ENCODE data around the gene SCMH1. TPM values are rescaled to one million over a fixed set of nuclear protein-coding genes. Genes with fewer than 3 reads are reported as not detected.

The SCMH1 gene
- total and polyA plus RNA-seq, 10 donors: 8.6 to 40.5 (median 26.1) TPM

GRCh38 chr1:41078616-41079015 lies 163.5 kb downstream of the SCMH1 start:
- peaks cover 0 to 13% (median 5%) of the 10 kb centered on the region in 6 donors for H3K36me3 ChIP-seq
- intact Hi-C loops (cut with DNase I; ENCODE audit: low total_unique reads): no loop called here
- H3K27me3 ChIP-seq (replicated peaks in 1 of 7): no peaks in the 10 kb centered on the region
- H3K27ac ChIP-seq: no peak overlapping the region
- WGBS, 5 donors: 76 to 82% (median 81%) methylated on average over 2 of the region's 2 CpGs
- H3K4me1 ChIP-seq: no peaks in the 10 kb centered on the region
- TF ChIP-seq POLR2AphosphoS5 (IDR thresholded peaks at IDR 0.05) (no peak), POLR2A (IDR thresholded peaks at IDR 0.05) (no peak), CTCF (IDR thresholded peaks at IDR 0.05 in 8 of 11, conservative IDR thresholded peaks at IDR 0.05 in 3 of 11) (no peak)
- DNase-seq: no peak
- no peak overlapping the region for H3K4me3 ChIP-seq
- H3K9me3 ChIP-seq: peaks cover 0 to 12% (median 7%) of the 10 kb centered on the region in 8 donors

GRCh38 chr1:41078193-41078592 lies 163.9 kb downstream of the SCMH1 start:
- no peak overlapping the region for H3K27ac ChIP-seq
- H3K4me1 ChIP-seq: no peaks in the 10 kb centered on the region
- H3K4me3 ChIP-seq: no peak overlapping the region
- no peaks in the 10 kb centered on the region for H3K27me3 ChIP-seq (replicated peaks in 1 of 7)
- H3K9me3 ChIP-seq: peaks cover 0 to 12% (median 7%) of the 10 kb centered on the region in 8 donors
- H3K36me3 ChIP-seq: peaks cover 0 to 16% (median 5%) of the 10 kb centered on the region in 6 donors
- intact Hi-C loops (cut with DNase I; ENCODE audit: low total_unique reads): no loop called here
- TF ChIP-seq POLR2A (IDR thresholded peaks at IDR 0.05): no peak
- TF ChIP-seq POLR2AphosphoS5 (IDR thresholded peaks at IDR 0.05): no peak
- TF ChIP-seq CTCF (IDR thresholded peaks at IDR 0.05 in 8 of 11, conservative IDR thresholded peaks at IDR 0.05 in 3 of 11): no peak
- whole genome bisulfite sequencing, 5 donors: 95 to 97% (median 96%) methylated on average over 3 of the region's 3 CpGs
- DNase-seq: no peak

GRCh38 chr1:41073971-41074370 lies 168.1 kb downstream of the SCMH1 start:
- H3K36me3 ChIP-seq: peaks cover 0 to 44% (median 12%) of the 10 kb centered on the region in 6 donors
- no peak overlapping the region for H3K27ac ChIP-seq
- TF ChIP-seq POLR2A (IDR thresholded peaks at IDR 0.05): no peak
- TF ChIP-seq CTCF (IDR thresholded peaks at IDR 0.05 in 8 of 11, conservative IDR thresholded peaks at IDR 0.05 in 3 of 11): no peak
- TF ChIP-seq POLR2AphosphoS5 (IDR thresholded peaks at IDR 0.05): no peak
- H3K9me3 ChIP-seq: peaks cover 0 to 12% (median 7%) of the 10 kb centered on the region in 8 donors
- intact Hi-C loops (cut with DNase I; ENCODE audit: low total_unique reads): no loop called here
- no peak overlapping the region for H3K4me3 ChIP-seq
- H3K4me1 ChIP-seq: no peaks in the 10 kb centered on the region
- no peak for DNase-seq
- no peaks in the 10 kb centered on the region for H3K27me3 ChIP-seq (replicated peaks in 1 of 7)

GRCh38 chr1:41072051-41072450 lies 170.1 kb downstream of the SCMH1 start:
- TF ChIP-seq CTCF (IDR thresholded peaks at IDR 0.05 in 8 of 11, conservative IDR thresholded peaks at IDR 0.05 in 3 of 11) (no peak), POLR2A (IDR thresholded peaks at IDR 0.05) (no peak), POLR2AphosphoS5 (IDR thresholded peaks at IDR 0.05) (no peak)
- no peak overlapping the region for H3K27ac ChIP-seq
- no peak for DNase-seq
- intact Hi-C loops (cut with DNase I; ENCODE audit: low total_unique reads): no loop called here
- no peak overlapping the region for H3K4me3 ChIP-seq
- no peaks in the 10 kb centered on the region for H3K4me1 ChIP-seq
- peaks cover 0 to 63% (median 21%) of the 10 kb centered on the region in 6 donors for H3K36me3 ChIP-seq
- H3K27me3 ChIP-seq (replicated peaks in 1 of 7): no peaks in the 10 kb centered on the region
- WGBS, 5 donors: 86 to 97% (median 92%) methylated on average over 1 of the region's 1 CpG
- H3K9me3 ChIP-seq: no peaks in the 10 kb centered on the region

Data from spleen (tissue), 11 donors.